ENCODE measurements around the gene FBXW9. TPM values are rescaled to one million over a fixed set of nuclear protein-coding genes. Genes with fewer than 3 reads are reported as not detected.

Gene FBXW9
- total and polyA plus RNA-seq, 2 of the 8 experiments (the other 6 are each of a cell fraction or from before 2014, with no cell fraction given): 10.8 to 30.1 TPM

DNA sequence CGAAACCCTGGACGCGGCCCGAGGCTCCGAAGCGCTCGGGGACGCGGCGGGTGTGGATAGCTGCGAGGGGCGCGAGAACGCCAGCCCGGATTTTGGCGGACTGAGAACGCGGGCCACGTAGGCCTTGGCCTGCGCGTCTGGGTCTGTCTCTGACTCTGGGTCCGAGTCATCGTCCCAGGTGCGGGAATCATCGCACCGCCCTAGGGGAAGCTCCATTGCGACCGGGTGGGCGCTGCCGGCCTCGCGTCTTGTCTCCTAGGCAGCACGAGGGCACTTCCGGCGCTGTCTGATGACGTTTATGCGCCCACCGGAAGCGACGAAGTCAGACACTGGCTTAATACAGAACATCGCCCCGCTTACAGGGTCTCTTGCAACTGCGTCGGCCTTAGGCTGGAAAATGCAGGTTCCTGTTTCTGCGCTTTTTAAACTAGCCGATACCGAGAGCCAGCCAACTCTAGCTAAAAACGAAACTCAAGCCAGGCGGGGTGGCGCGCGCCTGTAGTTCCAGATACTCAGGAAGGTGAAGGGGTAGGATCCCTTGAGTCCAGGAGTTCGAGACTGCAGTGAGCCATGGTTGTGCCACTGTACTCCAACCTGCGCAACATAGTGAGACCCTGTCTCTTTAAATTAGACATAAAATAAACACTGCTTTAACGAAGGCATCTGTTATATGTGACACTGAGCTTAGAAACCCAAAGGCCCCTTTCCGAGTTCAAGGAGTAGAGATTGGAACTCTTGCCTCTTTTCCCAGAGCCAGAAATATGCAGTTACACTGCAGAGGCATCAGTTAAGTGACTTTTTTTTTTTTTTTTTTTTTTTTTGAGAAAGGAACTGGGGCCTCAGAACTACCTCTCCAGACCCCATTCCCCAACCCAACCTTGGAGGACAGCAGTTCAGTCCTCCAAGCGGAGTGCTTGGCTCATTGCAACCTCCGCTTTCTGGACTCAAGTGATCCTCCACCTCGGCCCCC lies at the start of gene FBXW9 (continued):
- peak; percentile 99 for TF ChIP-seq KDM4A (IDR thresholded peaks at IDR 0.05; ENCODE audit: low read depth, low read length, severe bottlenecking)
- peak; percentile 98 to 100 for TF ChIP-seq SIN3A (conservative IDR thresholded peaks at IDR 0.05 in 1 of 2, IDR thresholded peaks at IDR 0.05 in 1 of 2; ENCODE audit: low read depth in 1 of 2, low read length in 2 of 2)
- TF ChIP-seq, protein P1, sequence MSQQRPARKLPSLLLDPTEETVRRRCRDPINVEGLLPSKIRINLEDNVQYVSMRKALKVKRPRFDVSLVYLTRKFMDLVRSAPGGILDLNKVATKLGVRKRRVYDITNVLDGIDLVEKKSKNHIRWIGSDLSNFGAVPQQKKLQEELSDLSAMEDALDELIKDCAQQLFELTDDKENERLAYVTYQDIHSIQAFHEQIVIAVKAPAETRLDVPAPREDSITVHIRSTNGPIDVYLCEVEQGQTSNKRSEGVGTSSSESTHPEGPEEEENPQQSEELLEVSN (IDR thresholded peaks at IDR 0.05): no peak
- TF ChIP-seq SIRT6 (IDR thresholded peaks at IDR 0.05; ENCODE audit: low read length): no peak

Measured in H1 (cell line).